Measurements from ENCODE around the gene CRYL1.

DNA sequence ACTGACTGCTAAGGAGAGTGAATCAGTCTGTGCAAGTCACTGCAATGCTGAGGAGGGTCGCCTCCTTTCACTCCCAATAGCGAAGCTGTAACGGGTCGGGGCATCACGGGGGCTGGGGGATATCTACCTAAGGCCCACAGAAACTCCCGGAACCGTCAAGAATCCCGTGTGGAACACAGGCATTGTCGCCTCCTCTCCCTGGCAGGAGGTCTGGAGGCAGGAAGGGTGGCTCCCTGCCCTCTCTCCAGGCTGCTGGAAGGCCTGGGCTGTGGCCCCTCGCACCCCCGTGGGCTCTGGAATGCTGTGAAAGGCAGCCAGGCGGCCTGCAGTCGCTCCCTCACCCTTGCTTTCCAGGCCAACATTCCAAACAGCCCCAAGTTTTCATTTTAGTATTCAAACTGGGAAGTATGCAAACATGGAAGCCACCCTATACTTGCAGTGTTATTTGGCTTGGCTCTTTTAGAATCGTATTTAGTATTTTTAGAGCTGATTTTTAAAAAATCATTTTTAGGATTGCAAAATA is 109.4 kb downstream of the CRYL1 start:
- TF ChIP-seq, protein P1, sequence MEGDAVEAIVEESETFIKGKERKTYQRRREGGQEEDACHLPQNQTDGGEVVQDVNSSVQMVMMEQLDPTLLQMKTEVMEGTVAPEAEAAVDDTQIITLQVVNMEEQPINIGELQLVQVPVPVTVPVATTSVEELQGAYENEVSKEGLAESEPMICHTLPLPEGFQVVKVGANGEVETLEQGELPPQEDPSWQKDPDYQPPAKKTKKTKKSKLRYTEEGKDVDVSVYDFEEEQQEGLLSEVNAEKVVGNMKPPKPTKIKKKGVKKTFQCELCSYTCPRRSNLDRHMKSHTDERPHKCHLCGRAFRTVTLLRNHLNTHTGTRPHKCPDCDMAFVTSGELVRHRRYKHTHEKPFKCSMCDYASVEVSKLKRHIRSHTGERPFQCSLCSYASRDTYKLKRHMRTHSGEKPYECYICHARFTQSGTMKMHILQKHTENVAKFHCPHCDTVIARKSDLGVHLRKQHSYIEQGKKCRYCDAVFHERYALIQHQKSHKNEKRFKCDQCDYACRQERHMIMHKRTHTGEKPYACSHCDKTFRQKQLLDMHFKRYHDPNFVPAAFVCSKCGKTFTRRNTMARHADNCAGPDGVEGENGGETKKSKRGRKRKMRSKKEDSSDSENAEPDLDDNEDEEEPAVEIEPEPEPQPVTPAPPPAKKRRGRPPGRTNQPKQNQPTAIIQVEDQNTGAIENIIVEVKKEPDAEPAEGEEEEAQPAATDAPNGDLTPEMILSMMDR (IDR thresholded peaks at IDR 0.05; ENCODE audit: low read depth, low read length, poor library complexity, severe bottlenecking): no peak
- no peak for TF ChIP-seq EZH2phosphoT487 (IDR thresholded peaks at IDR 0.05; ENCODE audit: borderline replicate concordance, low read length)
